GM19397 (cell line): ENCODE results near the gene TARBP1.
A peak's percentile ranks its signal among the peaks of the same experiment; 100 is the strongest.
"Not testable (repeated sequence)": the region's sequence is repeated elsewhere in the genome, so short reads cannot be mapped to it uniquely, and the experiment has no call there.

ENCODE experiments used
- ATAC-seq: cut with Tn5 transposase; IDR thresholded peaks from one replicate; pipeline ENCODE4 v1.9.1; 2021; ENCODE audit warnings: mild to moderate bottlenecking, moderate library complexity; ENCODE audit not compliant: unreplicated experiment

Gene TARBP1

DNA sequence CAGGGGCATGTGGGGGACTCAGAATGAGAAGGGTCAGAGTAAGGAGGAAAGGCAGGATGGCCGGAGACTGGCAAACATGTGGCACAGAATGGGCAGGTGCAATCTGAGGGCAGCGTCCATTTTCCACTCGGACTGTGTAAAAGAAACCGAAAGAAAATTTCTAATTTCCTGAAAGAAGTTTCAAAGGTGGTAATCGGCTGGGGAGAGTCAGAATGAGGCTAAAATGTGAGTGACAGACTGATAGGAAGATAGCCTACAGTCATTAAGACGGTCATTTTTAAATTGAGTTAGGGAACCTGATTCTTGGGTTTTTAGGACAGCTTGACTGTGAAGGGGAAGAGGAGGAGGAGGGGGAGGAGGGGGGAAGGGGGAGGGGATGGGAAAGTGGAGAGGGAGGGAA lies 82.1 kb downstream of the TARBP1 start:
- ATAC-seq: no peak

DNA sequence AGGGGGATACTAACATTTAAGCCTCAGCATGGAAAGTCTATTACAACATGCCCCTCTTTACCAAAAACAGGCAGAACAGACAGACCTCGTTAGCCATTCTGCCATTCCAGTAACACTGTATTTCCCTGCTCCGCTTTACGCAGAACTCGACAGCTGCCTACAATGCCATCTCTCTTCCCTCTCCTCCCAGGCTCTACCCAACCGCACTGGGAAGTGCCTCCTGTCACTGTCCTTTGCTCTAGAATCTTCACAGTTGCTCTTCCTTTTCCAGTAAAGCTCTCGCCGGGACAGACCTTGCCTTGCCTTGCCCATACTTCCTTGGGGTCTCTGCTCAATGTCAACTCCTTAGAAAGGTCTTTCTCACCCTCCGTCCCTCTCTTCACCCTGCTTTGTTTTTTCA lies 82.9 kb downstream of the TARBP1 start:
- no peak for ATAC-seq

DNA sequence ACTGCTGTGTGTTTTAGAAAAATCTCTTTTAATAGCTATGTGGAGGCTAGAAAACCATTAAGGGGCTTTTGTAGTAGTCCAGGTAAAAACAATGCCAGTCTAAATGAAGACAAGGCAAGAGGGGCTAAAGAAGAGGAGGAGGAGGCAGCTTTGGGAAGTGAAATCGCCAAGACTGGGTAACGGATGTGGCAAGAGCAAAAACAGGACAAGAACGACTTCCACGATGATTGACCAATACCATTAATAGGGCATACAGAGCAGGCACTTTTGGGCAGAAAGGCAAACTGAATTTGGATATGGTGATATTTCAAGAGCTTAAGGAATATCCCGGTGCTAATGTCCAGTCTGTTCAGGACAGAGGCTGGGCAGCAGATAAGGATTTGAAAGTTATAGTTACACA lies 83.7 kb downstream of the TARBP1 start:
- ATAC-seq: no peak

DNA sequence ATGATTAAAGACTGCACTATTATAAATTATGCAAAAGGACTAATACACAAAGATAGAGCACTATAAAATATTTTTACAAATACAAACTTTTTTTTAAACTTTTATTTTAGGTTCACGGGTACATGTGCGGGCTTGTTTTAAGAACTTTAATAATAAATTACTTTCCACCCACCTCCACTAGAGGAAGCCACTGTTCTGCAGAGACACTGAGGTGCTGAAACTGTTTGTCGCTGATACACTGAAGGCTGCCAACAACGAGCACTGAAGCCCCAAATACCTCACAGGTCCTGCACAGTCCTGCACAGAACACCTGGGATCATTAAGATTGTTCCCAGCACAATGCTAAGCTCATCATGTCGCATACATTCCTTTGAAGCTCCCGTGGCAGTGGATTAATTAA lies 85.8 kb downstream of the TARBP1 start:
- ATAC-seq: no peak

DNA sequence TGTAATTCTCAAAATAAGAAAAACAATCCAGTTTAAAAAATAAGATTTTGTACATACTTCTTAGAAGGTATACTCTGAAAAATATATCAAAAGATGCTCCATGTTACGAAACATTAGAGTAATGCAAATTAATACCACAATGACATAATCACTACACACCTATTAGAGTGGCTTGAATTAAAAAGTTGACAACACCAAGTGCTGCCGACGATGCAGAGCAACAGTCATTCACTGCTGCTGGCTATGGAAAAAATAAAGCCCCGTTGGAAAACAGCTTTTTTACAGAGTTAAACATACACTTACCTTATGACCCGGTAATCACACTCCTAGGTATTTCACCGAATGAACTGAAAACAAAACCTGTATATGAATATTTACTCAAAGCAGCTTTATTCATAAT lies 90.9 kb downstream of the TARBP1 start:
- no peak for ATAC-seq

DNA sequence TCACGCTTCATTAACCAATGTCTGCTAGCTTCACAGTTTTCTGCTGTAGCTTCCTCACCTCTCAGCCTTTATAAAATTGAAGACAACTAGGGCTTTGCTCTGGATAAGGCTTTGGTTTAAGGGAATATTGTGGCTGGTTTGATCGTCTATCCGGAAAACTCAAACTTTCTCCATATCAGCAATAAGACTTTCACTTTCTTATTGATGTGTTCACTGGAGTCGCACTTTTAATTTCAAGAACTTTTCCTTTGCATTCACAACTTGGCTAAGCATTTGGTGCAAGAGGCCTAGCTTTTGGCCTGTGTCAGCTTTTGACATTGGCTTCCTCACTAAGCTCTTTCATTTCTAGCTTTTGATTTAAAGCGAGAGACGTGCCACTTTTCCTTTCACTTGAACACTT lies 92.9 kb downstream of the TARBP1 start:
- no peak for ATAC-seq

DNA sequence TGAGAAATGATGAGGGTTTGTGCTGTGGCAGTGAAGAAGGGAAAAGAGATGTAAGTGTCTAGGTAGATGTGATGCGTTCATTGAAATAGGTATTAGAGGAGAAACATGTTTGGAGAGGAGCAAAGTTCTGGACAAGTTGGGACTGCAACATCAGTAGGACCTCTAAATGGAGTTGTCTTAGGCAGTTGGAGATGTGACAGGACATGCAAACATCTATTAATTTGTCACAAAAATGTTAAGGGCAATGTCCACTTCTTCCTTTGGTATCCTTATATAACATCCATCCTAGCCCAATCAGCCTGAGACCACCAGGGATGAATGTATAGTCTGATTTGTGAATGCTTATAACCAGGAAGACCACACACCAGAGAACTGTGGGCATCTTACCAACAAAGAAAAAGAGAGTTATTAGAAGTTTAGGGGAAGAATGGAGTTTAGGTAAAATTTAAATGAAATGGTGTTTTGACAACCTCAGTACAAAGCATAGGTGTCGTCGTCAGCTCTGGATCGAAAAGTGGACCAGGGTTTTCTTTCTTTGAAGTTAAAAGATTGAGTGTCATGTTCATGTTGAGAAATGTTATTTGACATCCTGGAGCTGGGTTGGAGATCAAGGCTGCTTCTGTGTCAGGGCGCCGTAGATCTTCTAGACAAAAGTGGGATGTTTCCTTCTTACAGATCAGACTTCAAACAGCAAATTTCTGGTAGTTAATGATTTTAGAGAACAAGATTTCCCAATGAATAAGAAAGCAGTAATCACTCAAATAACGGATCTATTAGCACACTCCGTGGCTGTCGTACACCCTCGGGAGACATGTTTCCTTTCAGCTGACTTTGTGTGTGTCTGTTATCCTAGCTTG lies 97.1 kb downstream of the TARBP1 start:
- ATAC-seq: no peak

DNA sequence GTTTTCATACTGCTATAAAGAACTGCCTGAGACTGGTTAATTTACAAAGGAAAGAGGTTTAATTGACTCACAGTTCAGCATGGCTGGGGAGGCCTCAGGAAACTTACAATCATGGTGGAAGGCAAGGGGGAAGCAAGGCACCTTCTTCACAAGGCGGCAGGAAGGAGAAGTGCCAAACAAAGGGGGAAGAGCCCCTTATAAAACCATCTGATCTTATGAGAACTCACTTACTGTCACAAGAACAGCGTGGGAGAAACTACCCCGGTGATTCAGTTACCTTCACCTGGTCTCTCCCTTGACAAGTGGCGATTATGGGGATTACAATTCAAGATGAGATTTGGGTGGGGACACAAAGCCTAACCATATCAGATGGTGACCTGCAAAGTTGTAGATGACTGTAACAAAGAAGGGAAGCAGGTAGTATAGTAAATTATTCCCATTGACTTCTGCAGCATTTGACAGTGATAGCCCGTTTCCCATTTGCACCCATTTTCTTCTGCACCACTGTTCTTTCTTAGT lies 99.3 kb downstream of the TARBP1 start:
- ATAC-seq: not testable (repeated sequence)

DNA sequence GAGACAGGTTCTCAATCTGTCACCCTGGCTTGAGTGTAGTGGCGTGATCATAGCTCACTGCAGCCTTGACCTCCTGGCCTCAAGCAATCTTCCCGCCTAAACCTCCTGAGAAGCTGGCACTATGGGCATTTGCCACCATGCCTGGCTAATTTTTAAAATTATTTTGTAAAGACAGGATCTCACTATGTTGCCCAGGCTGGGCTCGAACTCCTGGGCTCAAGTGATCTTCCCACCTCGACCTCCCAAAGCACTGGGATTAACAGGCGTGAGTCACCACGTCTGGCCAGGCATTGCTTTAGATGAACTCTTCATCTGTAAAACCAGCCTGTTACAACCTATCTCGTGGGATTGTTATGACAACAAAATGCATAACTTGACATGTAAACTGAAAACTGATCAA lies 103.3 kb downstream of the TARBP1 start:
- ATAC-seq: no peak

DNA sequence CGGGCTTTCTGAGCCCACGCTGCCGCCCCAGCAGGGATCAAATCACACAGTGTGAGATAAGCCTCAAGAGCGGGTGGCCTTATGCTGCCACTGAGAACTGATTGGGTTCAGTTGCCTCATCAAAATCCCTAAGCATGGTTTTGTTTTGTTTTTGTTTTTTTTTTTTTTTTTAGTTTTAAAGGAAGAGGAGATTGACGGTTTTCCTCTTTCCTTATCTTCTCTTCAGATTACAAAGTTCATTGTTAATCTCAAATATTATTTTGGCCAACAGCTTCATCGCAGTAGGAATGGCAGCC lies 105.1 kb downstream of the TARBP1 start:
- no peak for ATAC-seq

DNA sequence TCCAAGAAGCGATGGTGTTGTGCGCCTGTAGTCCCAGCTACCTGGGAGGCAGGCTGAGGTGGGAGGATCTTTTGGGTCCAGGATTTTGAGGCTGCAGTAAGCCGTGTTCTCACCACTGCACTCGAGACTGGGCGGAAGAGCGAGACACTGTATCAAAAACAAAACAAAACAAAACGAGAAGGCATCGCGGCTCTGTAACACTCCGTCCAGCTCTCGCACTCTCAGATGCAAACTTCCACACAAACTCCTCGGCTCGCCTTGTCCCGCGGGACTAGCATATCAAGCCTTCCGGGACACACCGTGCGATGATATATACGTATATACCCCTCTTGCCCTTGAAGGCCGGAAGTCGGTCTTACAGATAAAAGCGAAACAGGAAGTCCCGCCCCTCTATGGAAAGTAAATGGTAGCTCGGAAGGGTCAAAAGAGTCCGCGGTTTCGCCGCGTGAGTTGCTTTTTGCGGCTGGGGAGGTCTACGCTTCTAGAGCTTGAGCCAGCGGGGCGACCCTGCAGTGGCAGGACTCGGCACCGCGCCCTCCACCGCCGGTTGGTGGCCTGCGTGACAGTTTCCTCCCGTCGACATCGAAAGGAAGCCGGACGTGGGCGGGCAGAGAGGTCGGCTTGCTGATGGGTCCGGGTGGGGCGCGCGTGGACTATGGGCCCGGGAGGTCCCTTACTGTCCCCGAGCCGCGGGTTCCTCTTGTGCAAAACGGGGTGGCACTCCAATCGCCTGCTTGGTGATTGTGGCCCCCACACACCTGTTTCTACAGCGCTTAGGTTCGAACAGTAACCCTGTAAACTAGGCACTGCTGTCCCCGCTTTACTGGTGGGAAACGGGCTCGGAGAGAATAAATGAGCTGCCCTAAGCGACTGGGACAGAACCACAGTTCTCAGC lies 105.7 kb downstream of the TARBP1 start, which contains the start of gene COA6:
COA6 (plus strand) TSS at position 393 of the 895 bp plus-strand sequence; CDS start at position 404, 11 bp downstream.
- ATAC-seq: peak; percentile 89

DNA sequence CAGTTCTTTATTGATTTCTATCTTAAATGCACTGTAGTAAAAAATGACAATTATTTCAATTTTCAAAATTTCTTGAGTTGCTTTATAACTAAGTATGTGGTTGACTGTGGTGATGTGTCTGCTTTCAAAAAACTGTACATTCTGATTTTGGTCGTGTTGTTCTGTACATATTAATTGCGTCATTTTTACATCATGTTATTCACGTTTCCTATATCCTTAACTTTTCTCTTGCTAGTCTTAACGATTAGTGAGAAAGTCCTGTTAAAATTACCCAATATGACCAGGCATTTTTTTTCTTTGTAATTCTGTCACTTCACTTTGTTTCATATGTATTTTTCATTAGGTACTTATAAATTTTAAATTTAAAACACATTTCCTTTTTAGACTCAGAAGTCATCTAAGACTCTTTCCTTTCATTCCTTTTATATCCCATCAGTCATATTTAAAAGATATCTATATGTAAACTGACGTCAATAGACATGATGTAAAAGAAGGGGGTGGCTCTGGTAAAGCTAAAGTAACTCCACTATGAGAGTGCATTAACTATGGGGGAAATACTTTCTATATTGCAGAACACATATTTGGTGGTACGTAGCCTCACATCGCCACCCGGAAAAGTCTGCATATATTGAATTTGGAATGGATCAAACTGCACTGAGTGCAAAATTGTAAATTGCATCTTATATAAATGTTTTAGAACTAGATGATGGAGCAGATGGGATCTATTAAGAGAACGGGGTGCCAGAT lies 106.8 kb downstream of the TARBP1 start:
- ATAC-seq: no peak

DNA sequence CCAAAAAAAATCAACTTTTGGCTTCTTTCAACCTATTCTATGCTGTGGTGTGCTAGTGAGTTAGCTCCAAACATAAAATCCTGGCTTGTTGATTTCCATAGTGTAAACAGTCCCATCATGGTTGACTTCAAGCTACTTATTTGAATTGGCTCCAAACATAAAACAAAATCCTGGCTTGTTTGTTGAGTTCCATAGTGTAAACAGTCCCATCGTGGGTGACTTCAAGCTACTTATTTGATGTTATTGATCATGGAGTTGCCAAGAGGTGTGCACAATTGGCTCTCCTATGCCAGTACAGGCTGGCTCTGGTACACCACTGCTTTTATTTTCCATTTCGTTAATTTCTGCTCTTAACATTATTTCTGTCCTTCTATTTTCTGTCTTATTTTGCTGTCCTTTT lies 107.6 kb downstream of the TARBP1 start:
- ATAC-seq: no peak

DNA sequence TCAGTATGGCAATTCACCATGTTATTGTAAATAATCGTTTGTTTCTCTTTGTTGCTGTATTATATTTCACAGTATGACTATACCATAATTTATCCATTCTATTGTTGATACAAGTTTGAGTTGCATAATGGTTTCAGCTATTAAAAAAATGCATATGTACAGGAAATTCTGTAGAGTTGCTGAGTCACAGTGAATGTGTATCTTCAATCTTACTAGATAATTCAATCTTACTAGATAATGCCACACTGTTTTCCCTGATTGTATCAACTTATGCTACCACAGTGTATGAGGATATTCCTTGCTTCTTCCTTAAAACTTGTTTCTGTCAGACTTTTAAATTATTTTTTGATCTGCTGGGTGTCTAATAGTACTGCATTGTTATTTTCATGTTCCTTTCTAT lies 109.2 kb downstream of the TARBP1 start:
- ATAC-seq: no peak

DNA sequence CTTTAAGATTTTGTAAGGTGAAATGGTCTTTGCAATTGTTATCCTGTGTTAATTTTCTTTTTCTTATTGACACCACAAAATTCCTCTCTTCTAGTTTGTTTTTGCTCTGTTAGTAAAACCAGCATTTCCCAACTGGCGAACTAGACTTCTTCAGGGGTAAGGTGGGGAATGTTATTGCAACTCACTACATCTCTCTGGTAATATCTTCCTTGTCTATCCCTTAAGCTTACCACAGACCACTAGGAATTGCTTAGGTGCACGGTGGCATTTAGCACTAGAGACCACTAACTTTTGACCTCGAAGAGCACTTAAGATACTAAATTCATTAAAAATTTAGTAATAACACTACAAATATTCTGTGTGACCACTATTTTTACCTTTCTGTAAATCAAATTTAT lies 109.9 kb downstream of the TARBP1 start:
- no peak for ATAC-seq

DNA sequence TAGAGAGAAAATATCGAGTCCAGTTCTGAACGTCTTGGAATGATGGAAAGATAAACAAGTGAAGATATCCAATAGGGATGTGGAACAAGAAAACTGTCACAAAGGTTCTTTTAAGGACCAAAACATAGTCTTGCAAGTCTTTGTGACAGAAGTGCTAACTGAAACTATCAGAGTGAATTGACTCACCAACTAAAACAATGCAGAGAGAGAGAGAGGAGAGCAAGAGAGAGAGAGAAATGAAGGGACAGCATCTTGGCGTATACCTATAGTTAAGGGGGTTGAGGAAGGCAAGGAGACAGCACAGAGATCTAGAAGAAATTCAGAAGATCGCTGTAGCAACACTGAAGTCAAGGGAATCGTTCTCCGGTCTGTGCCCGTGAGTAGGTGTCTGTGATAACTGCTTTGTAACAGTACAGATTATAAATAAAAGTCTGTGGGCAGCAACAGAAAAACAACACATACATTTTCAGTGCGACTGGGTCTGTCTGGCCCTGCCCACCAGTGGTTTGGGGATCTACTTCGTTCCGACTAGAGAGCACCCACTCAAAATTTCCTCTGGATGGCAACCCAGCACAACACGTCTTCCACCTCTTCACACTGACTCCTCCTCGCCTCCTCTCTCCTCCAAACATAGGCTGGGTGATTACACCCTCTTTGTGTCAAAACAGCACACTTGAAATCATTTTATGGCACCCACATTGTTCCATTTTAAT lies 110.5 kb downstream of the TARBP1 start:
- ATAC-seq: no peak

DNA sequence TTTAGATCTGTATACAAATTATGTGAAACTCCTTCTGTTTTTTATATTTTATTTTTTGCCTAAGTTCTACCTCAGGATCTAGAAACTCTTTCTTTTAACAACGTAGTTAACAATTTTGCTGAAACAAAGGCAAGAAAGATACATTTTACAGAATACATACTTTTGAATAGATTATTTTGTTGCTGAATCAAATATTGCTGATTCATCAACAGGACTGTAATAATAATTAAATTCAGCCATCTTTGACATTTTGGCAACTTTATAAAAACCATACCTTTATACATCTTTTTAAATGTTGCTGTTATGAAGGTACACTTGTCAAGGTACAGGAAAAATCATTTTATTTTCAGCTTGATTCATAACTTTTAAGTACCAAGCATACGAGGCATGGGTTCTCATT lies 116.4 kb downstream of the TARBP1 start:
- no peak for ATAC-seq

DNA sequence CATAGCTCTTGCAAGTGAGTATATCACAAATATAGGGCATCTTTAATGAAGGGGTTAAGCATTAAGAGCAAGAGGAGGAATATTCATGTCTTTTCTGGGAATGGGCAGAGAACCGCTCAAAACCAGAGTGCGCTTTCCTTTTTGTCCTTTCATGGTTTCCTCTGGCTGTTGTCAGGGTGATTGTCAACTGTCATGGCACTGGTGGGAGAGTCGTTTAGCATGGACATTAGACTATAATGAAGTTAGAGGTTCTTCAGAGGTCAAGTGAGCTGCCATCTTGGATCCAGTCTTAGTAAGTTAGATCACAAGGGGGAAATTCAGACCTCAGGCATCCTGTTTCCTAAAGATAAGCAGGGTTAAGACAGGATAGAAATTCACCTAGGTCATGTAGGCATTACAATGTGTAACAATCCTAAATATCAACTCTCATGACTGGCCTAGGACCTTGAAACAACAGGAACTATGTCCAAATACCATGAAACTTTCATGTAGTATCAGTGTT lies 117.8 kb downstream of the TARBP1 start:
- no peak for ATAC-seq

DNA sequence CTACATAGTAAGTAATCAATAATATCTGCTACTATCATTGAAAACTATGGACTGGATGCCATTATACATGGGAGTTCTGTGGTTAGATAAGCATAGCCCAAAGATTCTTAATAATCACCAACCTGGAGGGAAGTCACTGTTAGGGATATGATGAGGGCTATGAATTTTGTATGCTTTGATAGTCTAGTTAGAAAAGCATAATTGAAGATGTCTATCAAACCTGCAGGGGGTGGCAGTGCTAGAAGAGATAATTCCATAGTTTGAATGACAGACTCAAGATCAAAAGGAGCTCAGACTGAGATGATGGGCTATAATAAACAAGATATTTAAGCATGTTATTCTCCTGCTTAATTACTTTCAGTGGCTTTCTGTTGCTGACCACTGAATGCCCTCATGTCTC lies 121.1 kb downstream of the TARBP1 start:
- no peak for ATAC-seq

DNA sequence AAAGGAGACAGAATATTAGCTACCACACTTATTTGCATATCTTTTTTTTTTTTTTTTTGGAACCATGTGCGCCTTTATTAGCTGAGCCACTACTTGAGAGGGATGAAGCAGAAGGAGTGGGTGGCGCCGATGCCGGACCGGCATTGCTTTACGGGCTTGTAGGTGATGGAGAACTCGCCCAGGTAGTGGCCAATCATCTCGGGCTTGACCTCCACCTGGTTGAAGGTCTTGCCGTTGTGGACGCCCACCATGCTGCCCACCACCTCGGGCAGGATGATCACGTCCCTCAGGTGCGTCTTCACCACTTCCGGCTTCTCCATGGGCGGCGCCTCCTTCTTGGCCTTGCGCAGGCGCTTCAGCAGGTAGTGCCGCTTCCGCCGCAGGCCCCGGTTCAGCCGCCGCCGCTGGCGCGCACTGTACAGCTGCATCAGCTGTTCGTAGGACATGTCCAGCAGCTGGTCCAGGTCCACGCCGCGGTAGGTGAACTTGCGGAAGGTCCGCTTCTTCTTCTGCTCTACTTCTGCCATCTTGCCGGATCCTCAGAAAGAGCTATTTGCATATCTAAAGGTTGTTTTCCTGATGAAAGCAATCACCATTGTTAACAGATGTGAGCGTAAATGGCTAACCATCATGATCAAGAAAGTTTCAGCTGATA lies 122.2 kb downstream of the TARBP1 start:
- not testable (repeated sequence) for ATAC-seq
